ENCODE data around the gene APIP.

Gene APIP

DNA sequence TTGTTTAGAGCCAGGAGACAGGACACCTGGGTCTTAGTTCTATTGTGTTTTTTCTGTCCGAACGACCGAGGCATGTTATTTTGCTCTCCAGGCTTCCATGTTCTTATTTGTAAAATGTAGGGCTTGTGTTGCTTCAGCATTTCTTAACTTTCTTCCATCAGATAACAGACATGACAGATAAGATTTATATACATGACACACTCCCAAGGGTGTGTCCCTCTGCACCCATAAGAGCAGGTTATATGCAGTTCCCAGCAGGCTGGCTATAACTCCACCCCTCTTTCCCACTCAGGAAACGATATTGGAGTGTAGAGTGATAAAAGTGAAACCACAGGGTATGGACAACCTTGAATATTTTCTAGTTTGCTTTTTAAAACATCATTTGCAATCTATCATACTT is 65.8 kb downstream of the APIP start:
- DNase-seq (ENCODE audit: low read depth in 2 of 2), result no peak
- TF ChIP-seq, protein P1, sequence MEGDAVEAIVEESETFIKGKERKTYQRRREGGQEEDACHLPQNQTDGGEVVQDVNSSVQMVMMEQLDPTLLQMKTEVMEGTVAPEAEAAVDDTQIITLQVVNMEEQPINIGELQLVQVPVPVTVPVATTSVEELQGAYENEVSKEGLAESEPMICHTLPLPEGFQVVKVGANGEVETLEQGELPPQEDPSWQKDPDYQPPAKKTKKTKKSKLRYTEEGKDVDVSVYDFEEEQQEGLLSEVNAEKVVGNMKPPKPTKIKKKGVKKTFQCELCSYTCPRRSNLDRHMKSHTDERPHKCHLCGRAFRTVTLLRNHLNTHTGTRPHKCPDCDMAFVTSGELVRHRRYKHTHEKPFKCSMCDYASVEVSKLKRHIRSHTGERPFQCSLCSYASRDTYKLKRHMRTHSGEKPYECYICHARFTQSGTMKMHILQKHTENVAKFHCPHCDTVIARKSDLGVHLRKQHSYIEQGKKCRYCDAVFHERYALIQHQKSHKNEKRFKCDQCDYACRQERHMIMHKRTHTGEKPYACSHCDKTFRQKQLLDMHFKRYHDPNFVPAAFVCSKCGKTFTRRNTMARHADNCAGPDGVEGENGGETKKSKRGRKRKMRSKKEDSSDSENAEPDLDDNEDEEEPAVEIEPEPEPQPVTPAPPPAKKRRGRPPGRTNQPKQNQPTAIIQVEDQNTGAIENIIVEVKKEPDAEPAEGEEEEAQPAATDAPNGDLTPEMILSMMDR (IDR thresholded peaks at IDR 0.05; ENCODE audit: low read depth, low read length), result no peak
- no peak overlapping the region for H3K4me3 ChIP-seq (replicated peaks in 1 of 2; ENCODE audit: low read depth in 2 of 2, low read length in 2 of 2)

DNA sequence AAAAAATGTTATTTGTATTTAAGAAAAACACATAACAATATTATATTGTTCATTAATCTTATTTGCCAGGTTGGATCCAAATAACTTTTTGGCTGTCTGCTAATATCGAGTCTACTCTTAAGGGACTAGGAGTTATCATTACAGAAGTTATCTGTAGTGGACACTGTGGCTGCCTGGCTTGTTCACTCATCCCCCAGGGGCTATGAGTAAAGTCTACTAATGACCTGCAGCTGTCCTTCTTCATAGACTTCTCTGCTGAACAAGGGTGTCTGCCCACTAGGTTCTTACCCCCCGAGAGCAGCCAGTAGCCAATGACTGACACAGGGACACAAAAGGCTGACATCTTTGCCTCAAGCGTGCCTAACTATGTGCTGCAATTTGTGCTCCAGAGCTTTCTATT is 69.7 kb downstream of the APIP start:
- no peak overlapping the region for H3K4me3 ChIP-seq (replicated peaks in 1 of 2; ENCODE audit: low read depth in 2 of 2, low read length in 2 of 2)
- TF ChIP-seq, protein P1 (IDR thresholded peaks at IDR 0.05; ENCODE audit: low read depth, low read length), result no peak
- no peak for DNase-seq (ENCODE audit: low read depth in 2 of 2)

DNA sequence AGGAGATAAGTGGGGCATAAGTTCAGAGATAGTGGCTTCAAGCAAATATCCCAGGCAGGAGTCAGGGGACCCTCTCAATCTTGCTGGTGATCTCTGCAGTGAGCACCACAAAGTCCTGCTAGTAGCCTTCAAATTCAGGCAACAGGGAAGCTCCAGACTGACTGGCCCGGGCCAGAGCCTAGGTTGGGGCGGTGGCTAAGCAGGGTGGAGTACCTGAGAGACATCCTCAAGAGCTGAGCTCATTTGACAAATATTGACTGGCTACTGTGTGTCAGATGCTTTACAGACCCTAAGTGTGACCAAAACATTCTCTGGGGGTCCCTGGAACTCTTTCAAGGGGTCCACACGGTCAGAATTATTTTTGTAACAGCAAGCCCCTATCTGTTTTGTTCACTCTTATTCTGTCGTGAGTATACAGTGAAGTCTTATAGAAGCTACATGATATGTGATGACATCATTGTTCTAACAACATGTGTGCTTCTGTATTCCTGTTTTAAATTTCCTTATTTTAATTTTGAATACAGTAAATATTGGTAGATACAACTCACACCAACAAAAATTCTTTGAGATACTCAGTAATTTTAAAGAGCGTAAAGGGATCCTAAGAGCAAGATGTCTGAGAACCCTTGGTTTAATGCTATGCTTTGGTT is 71.6 kb downstream of the APIP start:
- no peak for DNase-seq (ENCODE audit: low read depth in 2 of 2)
- TF ChIP-seq, protein P1 (IDR thresholded peaks at IDR 0.05; ENCODE audit: low read depth, low read length), result no peak
- no peak overlapping the region for H3K4me3 ChIP-seq (replicated peaks in 1 of 2; ENCODE audit: low read depth in 2 of 2, low read length in 2 of 2)

DNA sequence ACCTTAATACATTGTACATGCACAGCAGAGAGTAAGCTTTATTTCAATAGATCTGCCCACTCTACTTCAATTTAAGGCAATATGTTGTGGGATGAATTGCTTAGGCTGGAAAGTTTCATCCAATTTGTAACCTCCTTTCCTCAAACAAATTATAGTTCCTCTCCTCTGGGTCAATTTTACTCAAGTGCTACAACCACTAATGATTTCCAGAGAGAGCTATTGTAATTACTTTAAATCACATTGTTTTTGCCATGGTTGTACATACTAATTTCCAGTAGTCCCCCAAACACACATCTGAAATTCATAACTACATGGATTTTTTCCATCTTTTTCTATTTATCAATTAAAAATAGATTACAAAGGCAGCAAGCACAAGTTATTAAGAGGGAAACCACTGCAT is 72.9 kb downstream of the APIP start:
- H3K4me3 ChIP-seq (replicated peaks in 1 of 2; ENCODE audit: low read depth in 2 of 2, low read length in 2 of 2), result no peak overlapping the region
- TF ChIP-seq, protein P1 (IDR thresholded peaks at IDR 0.05; ENCODE audit: low read depth, low read length), result no peak
- no peak for DNase-seq (ENCODE audit: low read depth in 2 of 2)

DNA sequence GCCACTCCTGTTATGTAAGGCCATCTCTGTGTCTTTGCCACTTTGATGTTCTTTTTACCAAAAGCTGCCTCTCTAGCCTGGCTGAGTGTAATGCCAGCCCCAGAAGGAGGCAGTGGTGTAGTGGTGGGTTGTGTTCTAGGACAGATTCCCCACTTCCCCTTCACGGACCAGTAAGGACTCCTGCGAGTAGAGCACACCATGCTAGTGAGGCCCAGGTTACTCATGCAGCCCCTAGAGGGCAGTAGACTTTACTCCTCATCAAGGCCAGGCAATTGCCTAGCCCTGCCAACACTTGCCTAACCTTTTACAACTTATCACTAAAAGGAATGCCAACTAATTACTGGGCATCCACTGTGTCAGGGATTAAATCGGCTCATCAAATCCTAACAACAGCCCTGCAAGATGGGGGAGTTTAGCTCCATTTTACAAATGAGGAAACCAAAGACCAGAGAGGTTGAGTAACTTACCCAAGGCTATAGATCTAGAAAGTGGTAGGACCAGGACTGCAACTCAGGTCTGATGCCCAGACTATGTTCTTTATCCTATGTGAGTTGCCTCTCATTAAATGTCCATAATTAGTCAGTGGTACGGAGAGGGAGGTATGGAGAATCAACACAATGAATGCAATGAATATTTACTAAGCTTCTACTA is 75.3 kb downstream of the APIP start:
- no peak overlapping the region for H3K4me3 ChIP-seq (replicated peaks in 1 of 2; ENCODE audit: low read depth in 2 of 2, low read length in 2 of 2)
- peak; percentile 16 to 52 for DNase-seq (ENCODE audit: low read depth in 2 of 2)
- TF ChIP-seq, protein P1 (IDR thresholded peaks at IDR 0.05; ENCODE audit: low read depth, low read length), result peak; percentile 56

DNA sequence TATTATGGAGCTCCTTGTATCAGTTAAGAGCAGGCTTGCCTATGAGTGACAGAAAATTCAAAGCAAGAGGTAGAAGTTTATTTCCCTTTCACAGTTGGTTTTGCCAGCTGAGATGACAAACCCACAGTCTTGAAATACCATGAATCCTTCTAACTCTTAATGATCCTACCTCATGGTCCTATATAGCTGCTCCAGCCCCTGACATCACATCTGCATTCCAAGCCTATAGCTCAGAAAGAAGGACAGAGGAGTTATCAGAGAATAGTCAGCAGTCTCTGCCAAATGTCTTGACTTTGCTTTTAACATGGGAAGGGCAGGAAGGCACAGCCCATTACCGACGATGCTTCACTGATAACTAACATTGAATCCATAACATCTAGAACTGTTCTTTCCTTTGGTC is 76.2 kb downstream of the APIP start:
- no peak for DNase-seq (ENCODE audit: low read depth in 2 of 2)
- TF ChIP-seq, protein P1 (IDR thresholded peaks at IDR 0.05; ENCODE audit: low read depth, low read length), result no peak
- H3K4me3 ChIP-seq (replicated peaks in 1 of 2; ENCODE audit: low read depth in 2 of 2, low read length in 2 of 2), result no peak overlapping the region
